K562 (cell line): ENCODE measurements around the gene MAGEB2. TPM values are rescaled to one million over a fixed set of nuclear protein-coding genes. Genes with fewer than 3 reads are reported as not detected.

ENCODE experiments used
- BACH1 ChIP-seq: fragments of 200-800 bp; sonication (Bioruptor generic); IDR thresholded peaks from 2 replicates; pipeline ENCODE4 v1.6.1; 2016; ENCODE audit warnings: missing genetic modification characterization, missing compliant biosample characterization
- DPF2 ChIP-seq: fragments of 450-650 bp; IDR thresholded peaks from 2 replicates; pipeline ENCODE4 v1.6.1; 2016
- E2F6 ChIP-seq, 2 experiments: IDR thresholded peaks; 2 replicates each; pipeline ENCODE4 v1.6.1; 2011; ENCODE audit warnings: borderline replicate concordance in 1 of 2, control low read depth in 1 of 2, low read depth in 1 of 2, low read length in 1 of 2, mild to moderate bottlenecking in 1 of 2, mixed read lengths in 1 of 2, moderate library complexity in 1 of 2; ENCODE audit not compliant: insufficient read depth in 1 of 2, insufficient read length in 1 of 2, poor library complexity in 1 of 2, severe bottlenecking in 1 of 2; ENCODE audit errors: extremely low read depth in 1 of 2
- EHMT2 ChIP-seq: fragments of 450-650 bp; IDR thresholded peaks from 2 replicates; pipeline ENCODE4 v1.6.1; 2018; ENCODE audit warnings: antibody characterized with exemption
- EWSR1 ChIP-seq: fragments of 450-650 bp; IDR thresholded peaks from 2 replicates; pipeline ENCODE4 v1.6.1; 2018; ENCODE audit warnings: borderline replicate concordance, mild to moderate bottlenecking, low read depth, moderate library complexity; ENCODE audit not compliant: partially characterized antibody
- HCFC1 ChIP-seq: IDR thresholded peaks from 2 replicates; pipeline ENCODE4 v1.6.1; 2012; ENCODE audit warnings: low read depth, low read length, improper control_type of control experiment
- LCOR ChIP-seq: sonication (generic); formaldehyde crosslinking; IDR thresholded peaks from 2 replicates; pipeline ENCODE4 v1.8.0; 2022; ENCODE audit warnings: mild to moderate bottlenecking, missing genetic modification reagents
- NR2F6 ChIP-seq: fragments of 450-650 bp; formaldehyde crosslinking; IDR thresholded peaks from 2 replicates; pipeline ENCODE4 v1.4.0; 2020; ENCODE audit warnings: mild to moderate bottlenecking
- POLR2G ChIP-seq: fragments of 200-400 bp; formaldehyde crosslinking; IDR thresholded peaks from 2 replicates; pipeline ENCODE4 v1.6.1; 2017; ENCODE audit warnings: low read depth, mild to moderate bottlenecking, antibody characterized with exemption, low read length, moderate library complexity
- POLR2H ChIP-seq: IDR thresholded peaks from 2 replicates; pipeline ENCODE4 v1.6.1; 2016; ENCODE audit warnings: missing genetic modification characterization, low read depth, mild to moderate bottlenecking, control low read depth, missing compliant biosample characterization, moderate library complexity
- ZBTB1 ChIP-seq: sonication (generic); formaldehyde crosslinking; IDR thresholded peaks from 2 replicates; pipeline ENCODE4 v1.8.1; 2023; ENCODE audit warnings: missing genetic modification reagents, low read depth, mild to moderate bottlenecking, borderline replicate concordance
- ZBTB2 ChIP-seq: fragments of 450-650 bp; IDR thresholded peaks from 2 replicates; pipeline ENCODE4 v1.6.1; 2016; ENCODE audit warnings: antibody characterized with exemption
- ZNF263 ChIP-seq: sonication (generic); formaldehyde crosslinking; IDR thresholded peaks from 2 replicates; pipeline ENCODE4 v1.8.0; 2022; ENCODE audit warnings: mild to moderate bottlenecking, missing genetic modification reagents, borderline replicate concordance
- ZNF644 ChIP-seq: fragments of 200-800 bp; sonication (Bioruptor generic); IDR thresholded peaks from 2 replicates; pipeline ENCODE4 v1.6.1; 2016; ENCODE audit warnings: low read depth, missing genetic modification characterization, missing compliant biosample characterization
- ZNF76 ChIP-seq: fragments of 250-450 bp; sonication (Bioruptor Pico); IDR thresholded peaks from 2 replicates; pipeline ENCODE4 v1.4.0; 2020; ENCODE audit warnings: mild to moderate bottlenecking, moderate library complexity, borderline replicate concordance
- polyA plus RNA-seq, 8 experiments: library from polyadenylated mRNA; depleted of rRNA in 4 of 8; stranded (reverse) in 5 of 8; unstranded in 3 of 8; fragments of >200 nt; fragmentation: Nextera tagmentation in 2 of 8; fragmentation: Illumina TruSeq in 1 of 8; extraction: Ambion mirVana in 2 of 8; extraction: Trizol in 1 of 8; gene quantifications; 2 replicates each; pipeline versions ENCODE4 v1.2.1 to v1.2.3, GENCODE V29; 2011 to 2014; ENCODE audit warnings: inconsistent platforms in 1 of 8, missing spikeins in 1 of 8
- total RNA-seq, 7 experiments: library from RNA; depleted of rRNA in 6 of 7; stranded (reverse); fragments of >200 nt in 6 of 7; fragmentation: Illumina TruSeq in 2 of 7; extraction: Trizol in 2 of 7; gene quantifications; 2 replicates each; pipeline versions ENCODE4 v1.2.1 to v1.2.3, GENCODE V29; 2011 to 2021; ENCODE audit warnings: low replicate concordance in 1 of 7
- TF ChIP-seq, protein P1 (sequence below): fragments of 250-450 bp; sonication (Bioruptor Pico); IDR thresholded peaks from 2 replicates; pipeline ENCODE4 v1.5.0; 2022; ENCODE audit warnings: mild to moderate bottlenecking
- TF ChIP-seq, protein P2 (sequence below): sonication (generic); formaldehyde crosslinking; IDR thresholded peaks from 2 replicates; pipeline ENCODE4 v1.5.0; 2020; ENCODE audit warnings: missing genetic modification reagents

Gene MAGEB2
- total and polyA plus RNA-seq, 9 of the 15 experiments (the other 6 are each of a cell fraction or from before 2014, with no cell fraction given): 21.6 to 277 (median 88.8) TPM

DNA sequence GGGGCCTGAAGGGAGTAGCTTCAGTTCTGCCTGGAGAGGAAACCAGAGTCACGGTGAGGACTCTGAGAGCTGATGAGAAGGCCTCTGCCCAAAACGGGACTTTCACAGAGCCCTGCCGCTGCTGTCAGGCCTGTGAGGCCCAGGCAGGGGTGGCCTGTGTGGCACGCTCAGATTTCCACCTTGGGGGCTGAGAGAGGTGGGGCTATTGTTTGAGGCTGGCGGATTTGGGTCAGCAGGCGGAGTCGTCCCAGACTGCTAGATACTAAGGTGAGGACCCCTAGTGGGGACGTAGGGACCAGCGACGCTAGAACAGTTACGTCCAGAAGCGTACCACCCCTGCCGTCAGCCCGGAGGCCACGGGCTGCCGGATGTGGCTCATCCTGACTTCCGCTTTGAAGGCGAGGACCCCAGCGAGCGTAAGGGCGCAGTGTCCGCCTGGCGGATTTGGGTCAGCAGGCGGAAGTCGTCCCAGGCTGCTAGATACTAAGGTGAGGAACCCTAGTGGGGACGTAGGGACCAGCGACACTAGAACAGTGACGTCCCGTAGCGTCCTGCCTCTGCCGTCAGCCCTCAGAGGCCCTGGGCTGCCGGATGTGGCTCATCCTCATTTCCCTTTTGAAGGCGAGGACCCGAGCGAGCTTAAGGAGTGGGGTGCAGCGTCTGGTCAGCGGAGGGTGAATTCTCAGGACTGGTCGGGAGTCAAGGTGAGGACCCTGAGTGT is 31.6 kb downstream of the MAGEB2 start, which contains the start of gene MAGEB1 (continued):
- no peak for TF ChIP-seq BACH1 (tag)
- TF ChIP-seq ZNF644: peak; percentile 72; the same call in 1 of the 2 replicates
- TF ChIP-seq LCOR (CRISPR knock-in tag): peak; percentile 57; the same call in 1 of the 2 replicates
- TF ChIP-seq HCFC1: peak; percentile 56
- TF ChIP-seq NR2F6: no peak
- TF ChIP-seq POLR2H (tag): peak; percentile 66
- no peak for TF ChIP-seq EWSR1
- no peak for TF ChIP-seq ZNF263
- TF ChIP-seq ZBTB1: no peak
- no peak for TF ChIP-seq ZNF76 (CRISPR knock-in tag)
- peak; percentile 97 for TF ChIP-seq ZBTB2
- TF ChIP-seq, protein P1, sequence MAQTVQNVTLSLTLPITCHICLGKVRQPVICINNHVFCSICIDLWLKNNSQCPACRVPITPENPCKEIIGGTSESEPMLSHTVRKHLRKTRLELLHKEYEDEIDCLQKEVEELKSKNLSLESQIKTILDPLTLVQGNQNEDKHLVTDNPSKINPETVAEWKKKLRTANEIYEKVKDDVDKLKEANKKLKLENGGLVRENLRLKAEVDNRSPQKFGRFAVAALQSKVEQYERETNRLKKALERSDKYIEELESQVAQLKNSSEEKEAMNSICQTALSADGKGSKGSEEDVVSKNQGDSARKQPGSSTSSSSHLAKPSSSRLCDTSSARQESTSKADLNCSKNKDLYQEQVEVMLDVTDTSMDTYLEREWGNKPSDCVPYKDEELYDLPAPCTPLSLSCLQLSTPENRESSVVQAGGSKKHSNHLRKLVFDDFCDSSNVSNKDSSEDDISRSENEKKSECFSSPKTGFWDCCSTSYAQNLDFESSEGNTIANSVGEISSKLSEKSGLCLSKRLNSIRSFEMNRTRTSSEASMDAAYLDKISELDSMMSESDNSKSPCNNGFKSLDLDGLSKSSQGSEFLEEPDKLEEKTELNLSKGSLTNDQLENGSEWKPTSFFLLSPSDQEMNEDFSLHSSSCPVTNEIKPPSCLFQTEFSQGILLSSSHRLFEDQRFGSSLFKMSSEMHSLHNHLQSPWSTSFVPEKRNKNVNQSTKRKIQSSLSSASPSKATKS (CRISPR knock-in tag): no peak
- peak; percentile 59 to 65 for TF ChIP-seq E2F6 (IDR thresholded peaks at IDR 0.05; ENCODE audit: borderline replicate concordance in 1 of 2, extremely low read depth in 1 of 2, insufficient read depth in 1 of 2, insufficient read length in 1 of 2, low read depth in 1 of 2, low read length in 1 of 2, poor library complexity in 1 of 2, severe bottlenecking in 1 of 2)
- peak; percentile 77; the same call in 1 of the 2 replicates for TF ChIP-seq EHMT2
- TF ChIP-seq, protein P2, sequence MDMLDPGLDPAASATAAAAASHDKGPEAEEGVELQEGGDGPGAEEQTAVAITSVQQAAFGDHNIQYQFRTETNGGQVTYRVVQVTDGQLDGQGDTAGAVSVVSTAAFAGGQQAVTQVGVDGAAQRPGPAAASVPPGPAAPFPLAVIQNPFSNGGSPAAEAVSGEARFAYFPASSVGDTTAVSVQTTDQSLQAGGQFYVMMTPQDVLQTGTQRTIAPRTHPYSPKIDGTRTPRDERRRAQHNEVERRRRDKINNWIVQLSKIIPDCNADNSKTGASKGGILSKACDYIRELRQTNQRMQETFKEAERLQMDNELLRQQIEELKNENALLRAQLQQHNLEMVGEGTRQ: no peak
- TF ChIP-seq DPF2: no peak
- peak; percentile 84 for TF ChIP-seq POLR2G
